GM21367 (cell line): ENCODE results near the gene OBSL1.

Source experiments
- ATAC-seq: cut with Tn5 transposase; IDR thresholded peaks from one replicate; pipeline ENCODE4 v1.9.1; 2021; ENCODE audit not compliant: unreplicated experiment

OBSL1 gene

GRCh38 chr2:219516888-219517287 is 54.5 kb downstream of the OBSL1 start:
- ATAC-seq, result no peak

- ATAC-seq, result no peak
These were observed 55.3 kb downstream of the OBSL1 start for GRCh38 chr2:219515874-219516629.

- ATAC-seq, result no peak
These were observed 56.5 kb downstream of the OBSL1 start for GRCh38 chr2:219514836-219515235.

- no peak for ATAC-seq
These were observed 57.1 kb downstream of the OBSL1 start, which contains the start of gene ASIC4 for GRCh38 chr2:219514196-219514761. TSS of gene ASIC4 (plus strand) at chr2:219514482. CDS start at chr2:219514725, 243 bp downstream.

- ATAC-seq, result no peak
These were observed 57.6 kb downstream of the OBSL1 start for GRCh38 chr2:219513787-219514186.

- no peak for ATAC-seq
These were observed 58.7 kb downstream of the OBSL1 start for GRCh38 chr2:219512524-219513216.

GRCh38 chr2:219511547-219512325 is 59.6 kb downstream of the OBSL1 start:
- ATAC-seq, result no peak

GRCh38 chr2:219510512-219511135 is 60.7 kb downstream of the OBSL1 start:
- ATAC-seq, result no peak

GRCh38 chr2:219509780-219510511 is 61.4 kb downstream of the OBSL1 start:
- ATAC-seq, result no peak

GRCh38 chr2:219508971-219509779 is 62.2 kb downstream of the OBSL1 start:
- ATAC-seq, result no peak

- no peak for ATAC-seq
These were observed 63.0 kb downstream of the OBSL1 start for GRCh38 chr2:219508444-219508734.

- no peak for ATAC-seq
These were observed 63.5 kb downstream of the OBSL1 start for GRCh38 chr2:219507581-219508443.

- ATAC-seq, result no peak
These were observed 64.4 kb downstream of the OBSL1 start for GRCh38 chr2:219506802-219507526.

GRCh38 chr2:219506153-219506801 is 65.1 kb downstream of the OBSL1 start:
- ATAC-seq, result no peak

GRCh38 chr2:219505585-219505984 is 65.8 kb downstream of the OBSL1 start:
- ATAC-seq, result no peak

GRCh38 chr2:219502618-219503017 is 68.7 kb downstream of the OBSL1 start:
- ATAC-seq, result no peak

GRCh38 chr2:219501849-219502248 is 69.5 kb downstream of the OBSL1 start:
- ATAC-seq, result no peak
